Measurements from ENCODE around the gene PKNOX2. TPM values are rescaled to one million over a fixed set of nuclear protein-coding genes. Genes with fewer than 3 reads are reported as not detected.

PKNOX2 gene
- total and polyA plus RNA-seq, 2 of the 8 experiments (the other 6 are each of a cell fraction or from before 2014, with no cell fraction given), result 2.0 TPM

- H2AK5ac ChIP-seq (ENCODE audit: low read depth, low read length), result no peak overlapping the region
- H4K8ac ChIP-seq (ENCODE audit: extremely low read depth, insufficient read depth, low read length), result no peak overlapping the region
- no peak for FAIRE-seq
- H3K4me1 ChIP-seq (replicated peaks in 1 of 4; ENCODE audit: control insufficient read depth in 3 of 4, insufficient read depth in 4 of 4, low read length in 3 of 4), result peaks cover 9 to 38% (median 19%) of the 10 kb centered on the region in 4 experiments
- no peak overlapping the region for H3K18ac ChIP-seq (ENCODE audit: extremely low read depth, low read length)
- 92% methylated on average over 4 of the region's 4 CpGs; no CpG with 5 or more reads in 1 of the 2 experiments for WGBS, 2 experiments (ENCODE audit: extremely low coverage in 1 of 2, insufficient coverage in 1 of 2, insufficient read length in 1 of 2, insufficient replicate concordance in 2 of 2, low coverage in 1 of 2, low lambda C conversion rate in 2 of 2, missing lambda C conversion rate in 1 of 2)
- no peak overlapping the region for H3K4me3 ChIP-seq (ENCODE audit: extremely low read depth in 1 of 4, insufficient read depth in 2 of 4, low read depth in 3 of 4, low read length in 4 of 4)
- no peak overlapping the region for H3K56ac ChIP-seq (replicated peaks; ENCODE audit: insufficient read length, low read depth, low read length)
- no peak overlapping the region for H4K91ac ChIP-seq (replicated peaks; ENCODE audit: insufficient read length, low read length)
- ChIA-PET POLR2A (ENCODE audit: partially characterized antibody) (interaction anchor here (1.1 to 1.8 kb wide), 3 partner anchors 9 to 84 kb away, joined by 3 to 4 read pairs (median 3); no protein-coding TSS in a partner anchor), CTCF (ENCODE audit: partially characterized antibody) (interaction anchor here (1.0 to 13.4 kb wide), 16 partner anchors 9 to 171 kb away, joined by 3 to 123 read pairs (median 4); partner anchors contain the start of gene PKNOX2)
- no peaks in the 10 kb centered on the region for H3K79me1 ChIP-seq (ENCODE audit: low read depth, low read length)
- no peak overlapping the region for H4K5ac ChIP-seq (ENCODE audit: insufficient read length, low read depth, low read length)
- no peaks in the 10 kb centered on the region for H3K9me3 ChIP-seq (ENCODE audit: insufficient read depth in 2 of 2, low read depth in 1 of 2, low read length in 1 of 2)
- H3K27ac ChIP-seq (ENCODE audit: low read depth, low read length), result no peak overlapping the region
- H2BK120ac ChIP-seq (replicated peaks; ENCODE audit: low read depth, low read length), result no peak overlapping the region
- H2BK5ac ChIP-seq (ENCODE audit: low read depth, low read length), result no peak overlapping the region
- H2BK15ac ChIP-seq (ENCODE audit: low read length), result no peak overlapping the region
- H3K14ac ChIP-seq (ENCODE audit: insufficient read length), result no peak overlapping the region
- no peaks in the 10 kb centered on the region for H3K23me2 ChIP-seq (ENCODE audit: low read depth, low read length)
- H3K36me3 ChIP-seq (ENCODE audit: control insufficient read depth in 2 of 4, insufficient read depth in 4 of 4, low read length in 3 of 4), result no peaks in the 10 kb centered on the region
- TF ChIP-seq SAP30 (IDR thresholded peaks at IDR 0.05; ENCODE audit: insufficient read depth, insufficient replicate concordance, low read length), result no peak
- TF ChIP-seq CHD2 (IDR thresholded peaks at IDR 0.05; ENCODE audit: low read length), result no peak
- TF ChIP-seq CTCF (IDR thresholded peaks at IDR 0.05; ENCODE audit: control extremely low read depth in 1 of 3, insufficient read depth in 1 of 3, low read depth in 1 of 3, low read length in 3 of 3), result no peak
- no peak overlapping the region for H2AFZ ChIP-seq (ENCODE audit: low read length)
- DNase-seq (ENCODE audit: low read depth in 1 of 2, low spot score in 2 of 2), result no peak
- H4K20me1 ChIP-seq (replicated peaks in 1 of 2; ENCODE audit: control insufficient read depth in 1 of 2, insufficient read depth in 2 of 2, low read length in 2 of 2), result no peaks in the 10 kb centered on the region
- H3K9ac ChIP-seq (replicated peaks in 1 of 4; ENCODE audit: extremely low read depth in 1 of 4, low read depth in 3 of 4, low read length in 3 of 4), result no peak overlapping the region
- H3K27me3 ChIP-seq (replicated peaks in 1 of 4; ENCODE audit: control insufficient read depth in 3 of 4, extremely low read depth in 1 of 4, insufficient read depth in 3 of 4, low read length in 3 of 4), result peaks cover 0 to 8% (median 4%) of the 10 kb centered on the region in 4 experiments; a peak in 6 of 7 replicates
- H3K4ac ChIP-seq (replicated peaks; ENCODE audit: insufficient read length, low read depth, low read length), result no peak overlapping the region
- no peaks in the 10 kb centered on the region for H3K79me2 ChIP-seq (ENCODE audit: control insufficient read depth in 1 of 2, insufficient read depth in 2 of 2, low read length in 2 of 2)
- H3K4me2 ChIP-seq (ENCODE audit: insufficient read depth in 1 of 2, low read depth in 2 of 2, low read length in 2 of 2), result no peak overlapping the region
- no peak overlapping the region; the same call in 1 of the 2 replicates for H2BK20ac ChIP-seq (ENCODE audit: low read length)
- H2BK12ac ChIP-seq (ENCODE audit: low read depth, low read length), result no peak overlapping the region
- no peak overlapping the region for H3K23ac ChIP-seq (ENCODE audit: insufficient read length)
Observed at GRCh38 chr11:125174057-125174456, 9.5 kb downstream of the PKNOX2 start.

Measured in H1 (cell line).